HepG2 (cell line): ENCODE data around the gene TUBA4B. TPM values are rescaled to one million over a fixed set of nuclear protein-coding genes. Genes with fewer than 3 reads are reported as not detected.

Experiments used
- CBX5 ChIP-seq: sonication (generic); formaldehyde crosslinking; IDR thresholded peaks from 2 replicates; pipeline ENCODE4 v1.4.0; 2020; ENCODE audit warnings: missing genetic modification reagents, borderline replicate concordance
- DNMT3B ChIP-seq: conservative IDR thresholded peaks from 2 replicates; pipeline ENCODE4 v1.6.1; 2016; ENCODE audit warnings: missing biosample characterization, control low read depth
- DR1 ChIP-seq: sonication (generic); formaldehyde crosslinking; IDR thresholded peaks from 2 replicates; pipeline ENCODE4 v1.8.0; 2021; ENCODE audit warnings: mild to moderate bottlenecking, missing genetic modification reagents, inconsistent platforms
- KDM1A ChIP-seq: IDR thresholded peaks from 2 replicates; pipeline ENCODE4 v1.6.1; 2016; ENCODE audit warnings: missing compliant biosample characterization
- KMT2A ChIP-seq: sonication (generic); formaldehyde crosslinking; IDR thresholded peaks from 2 replicates; pipeline ENCODE4 v1.4.0; 2020; ENCODE audit warnings: missing genetic modification reagents
- MLLT10 ChIP-seq: sonication (generic); formaldehyde crosslinking; IDR thresholded peaks from 2 replicates; pipeline ENCODE4 v1.4.0; 2020; ENCODE audit warnings: missing genetic modification reagents
- MTA3 ChIP-seq: sonication (generic); formaldehyde crosslinking; IDR thresholded peaks from 2 replicates; pipeline ENCODE4 v1.4.0; 2020; ENCODE audit warnings: missing genetic modification reagents
- PCBP2 ChIP-seq: fragments of 200-400 bp; formaldehyde crosslinking; optimal IDR thresholded peaks from 2 replicates; pipeline ENCODE3; 2018; ENCODE audit warnings: low read length, low read depth; ENCODE audit not compliant: poor library complexity, severe bottlenecking
- SATB2 ChIP-seq: sonication (generic); formaldehyde crosslinking; IDR thresholded peaks from 2 replicates; pipeline ENCODE4 v1.5.0; 2020; ENCODE audit warnings: missing genetic modification reagents
- SMAD1 ChIP-seq: sonication (generic); formaldehyde crosslinking; IDR thresholded peaks from 2 replicates; pipeline ENCODE4 v1.4.0; 2020; ENCODE audit warnings: missing genetic modification reagents, low read depth, mild to moderate bottlenecking, borderline replicate concordance
- TMF1 ChIP-seq: sonication (generic); formaldehyde crosslinking; IDR thresholded peaks from 2 replicates; pipeline ENCODE4 v1.8.1; 2022; ENCODE audit warnings: low read depth, missing genetic modification reagents
- ZNF3 ChIP-seq: IDR thresholded peaks from 2 replicates; pipeline ENCODE4 v1.7.0; 2017; ENCODE audit warnings: inconsistent platforms
- ZNF557 ChIP-seq: sonication (generic); formaldehyde crosslinking; IDR thresholded peaks from 2 replicates; pipeline ENCODE4 v1.4.0; 2020; ENCODE audit warnings: missing genetic modification reagents
- ZNF782 ChIP-seq: sonication (generic); formaldehyde crosslinking; IDR thresholded peaks from 2 replicates; pipeline ENCODE4 v1.4.0; 2020; ENCODE audit warnings: missing genetic modification reagents, mild to moderate bottlenecking, borderline replicate concordance
- ZNF878 ChIP-seq: sonication (generic); formaldehyde crosslinking; IDR thresholded peaks from 2 replicates; pipeline ENCODE4 v1.8.1; 2023; ENCODE audit warnings: mild to moderate bottlenecking, missing genetic modification reagents, moderate library complexity
- polyA plus RNA-seq, 8 experiments: library from polyadenylated mRNA; depleted of rRNA in 3 of 8; stranded (reverse) in 7 of 8; unstranded in 1 of 8; fragments of >200 nt; fragmentation: Illumina TruSeq in 4 of 8; extraction: Trizol in 4 of 8; gene quantifications; 2 replicates each; pipeline versions ENCODE4 v1.2.1 to v1.2.3, GENCODE V29; 2011 to 2016; ENCODE audit warnings: low read depth in 4 of 8, missing spikeins in 1 of 8, mixed read lengths in 1 of 8; ENCODE audit not compliant: insufficient read depth in 1 of 8
- total RNA-seq, 5 experiments: library from RNA; depleted of rRNA; stranded (reverse); fragments of >200 nt; fragmentation: Illumina TruSeq; extraction: Trizol; gene quantifications; 2 replicates each; pipeline ENCODE4 v1.2.3, GENCODE V29; 2016; ENCODE audit warnings: low read depth in 1 of 5
- TF ChIP-seq, protein P1 (sequence below): sonication (generic); formaldehyde crosslinking; IDR thresholded peaks from 2 replicates; pipeline ENCODE4 v1.5.0; 2020; ENCODE audit warnings: mild to moderate bottlenecking, missing genetic modification reagents, borderline replicate concordance
- TF ChIP-seq, protein P2 (sequence below): sonication (generic); formaldehyde crosslinking; IDR thresholded peaks from 2 replicates; pipeline ENCODE4 v1.5.1; 2020; ENCODE audit warnings: missing genetic modification reagents, mild to moderate bottlenecking, borderline replicate concordance
- TF ChIP-seq, protein P3 (sequence below): IDR thresholded peaks from 2 replicates; pipeline ENCODE4 v1.6.1; 2016; ENCODE audit warnings: mild to moderate bottlenecking, missing biosample characterization, missing genetic modification reagents
- TF ChIP-seq, protein P4 (sequence below): sonication (generic); formaldehyde crosslinking; IDR thresholded peaks from 2 replicates; pipeline ENCODE4 v1.8.1; 2023; ENCODE audit warnings: missing genetic modification reagents, mild to moderate bottlenecking, borderline replicate concordance

The TUBA4B gene
- total and polyA plus RNA-seq, 2 of the 13 experiments (the other 11 are each of a cell fraction or from before 2014, with no cell fraction given), result 0.18 to 0.22 TPM

DNA sequence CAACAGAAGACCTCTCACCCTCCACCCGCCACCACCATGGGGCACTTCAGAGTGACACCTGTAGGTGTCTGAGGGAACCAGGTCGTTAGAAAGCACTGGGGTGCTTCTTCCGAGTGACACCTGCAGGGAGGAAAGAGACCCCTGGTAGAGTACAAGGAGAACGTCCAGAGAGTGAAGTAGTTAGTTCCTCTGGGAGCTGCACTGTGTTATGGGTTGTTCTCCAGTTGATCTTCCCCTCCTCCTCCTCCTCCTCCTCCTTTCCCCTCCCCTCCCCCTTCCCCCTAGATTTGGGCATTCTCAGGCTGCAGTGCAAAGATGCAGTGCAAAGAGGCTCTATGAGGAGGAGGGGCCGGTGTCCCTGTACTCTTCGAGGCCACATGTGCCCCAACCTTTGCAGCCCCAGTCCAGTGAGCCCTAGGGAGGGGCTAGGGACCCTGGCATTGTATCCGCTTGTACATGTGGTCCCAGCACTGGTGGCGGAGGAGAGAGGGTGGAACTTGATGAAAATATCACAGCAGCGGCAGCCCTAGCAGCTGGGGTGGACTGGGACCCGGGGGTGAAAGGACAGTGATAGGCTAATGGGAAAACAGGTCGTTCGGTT lies 27.0 kb downstream of the TUBA4B start (continued):
- TF ChIP-seq, protein P1, sequence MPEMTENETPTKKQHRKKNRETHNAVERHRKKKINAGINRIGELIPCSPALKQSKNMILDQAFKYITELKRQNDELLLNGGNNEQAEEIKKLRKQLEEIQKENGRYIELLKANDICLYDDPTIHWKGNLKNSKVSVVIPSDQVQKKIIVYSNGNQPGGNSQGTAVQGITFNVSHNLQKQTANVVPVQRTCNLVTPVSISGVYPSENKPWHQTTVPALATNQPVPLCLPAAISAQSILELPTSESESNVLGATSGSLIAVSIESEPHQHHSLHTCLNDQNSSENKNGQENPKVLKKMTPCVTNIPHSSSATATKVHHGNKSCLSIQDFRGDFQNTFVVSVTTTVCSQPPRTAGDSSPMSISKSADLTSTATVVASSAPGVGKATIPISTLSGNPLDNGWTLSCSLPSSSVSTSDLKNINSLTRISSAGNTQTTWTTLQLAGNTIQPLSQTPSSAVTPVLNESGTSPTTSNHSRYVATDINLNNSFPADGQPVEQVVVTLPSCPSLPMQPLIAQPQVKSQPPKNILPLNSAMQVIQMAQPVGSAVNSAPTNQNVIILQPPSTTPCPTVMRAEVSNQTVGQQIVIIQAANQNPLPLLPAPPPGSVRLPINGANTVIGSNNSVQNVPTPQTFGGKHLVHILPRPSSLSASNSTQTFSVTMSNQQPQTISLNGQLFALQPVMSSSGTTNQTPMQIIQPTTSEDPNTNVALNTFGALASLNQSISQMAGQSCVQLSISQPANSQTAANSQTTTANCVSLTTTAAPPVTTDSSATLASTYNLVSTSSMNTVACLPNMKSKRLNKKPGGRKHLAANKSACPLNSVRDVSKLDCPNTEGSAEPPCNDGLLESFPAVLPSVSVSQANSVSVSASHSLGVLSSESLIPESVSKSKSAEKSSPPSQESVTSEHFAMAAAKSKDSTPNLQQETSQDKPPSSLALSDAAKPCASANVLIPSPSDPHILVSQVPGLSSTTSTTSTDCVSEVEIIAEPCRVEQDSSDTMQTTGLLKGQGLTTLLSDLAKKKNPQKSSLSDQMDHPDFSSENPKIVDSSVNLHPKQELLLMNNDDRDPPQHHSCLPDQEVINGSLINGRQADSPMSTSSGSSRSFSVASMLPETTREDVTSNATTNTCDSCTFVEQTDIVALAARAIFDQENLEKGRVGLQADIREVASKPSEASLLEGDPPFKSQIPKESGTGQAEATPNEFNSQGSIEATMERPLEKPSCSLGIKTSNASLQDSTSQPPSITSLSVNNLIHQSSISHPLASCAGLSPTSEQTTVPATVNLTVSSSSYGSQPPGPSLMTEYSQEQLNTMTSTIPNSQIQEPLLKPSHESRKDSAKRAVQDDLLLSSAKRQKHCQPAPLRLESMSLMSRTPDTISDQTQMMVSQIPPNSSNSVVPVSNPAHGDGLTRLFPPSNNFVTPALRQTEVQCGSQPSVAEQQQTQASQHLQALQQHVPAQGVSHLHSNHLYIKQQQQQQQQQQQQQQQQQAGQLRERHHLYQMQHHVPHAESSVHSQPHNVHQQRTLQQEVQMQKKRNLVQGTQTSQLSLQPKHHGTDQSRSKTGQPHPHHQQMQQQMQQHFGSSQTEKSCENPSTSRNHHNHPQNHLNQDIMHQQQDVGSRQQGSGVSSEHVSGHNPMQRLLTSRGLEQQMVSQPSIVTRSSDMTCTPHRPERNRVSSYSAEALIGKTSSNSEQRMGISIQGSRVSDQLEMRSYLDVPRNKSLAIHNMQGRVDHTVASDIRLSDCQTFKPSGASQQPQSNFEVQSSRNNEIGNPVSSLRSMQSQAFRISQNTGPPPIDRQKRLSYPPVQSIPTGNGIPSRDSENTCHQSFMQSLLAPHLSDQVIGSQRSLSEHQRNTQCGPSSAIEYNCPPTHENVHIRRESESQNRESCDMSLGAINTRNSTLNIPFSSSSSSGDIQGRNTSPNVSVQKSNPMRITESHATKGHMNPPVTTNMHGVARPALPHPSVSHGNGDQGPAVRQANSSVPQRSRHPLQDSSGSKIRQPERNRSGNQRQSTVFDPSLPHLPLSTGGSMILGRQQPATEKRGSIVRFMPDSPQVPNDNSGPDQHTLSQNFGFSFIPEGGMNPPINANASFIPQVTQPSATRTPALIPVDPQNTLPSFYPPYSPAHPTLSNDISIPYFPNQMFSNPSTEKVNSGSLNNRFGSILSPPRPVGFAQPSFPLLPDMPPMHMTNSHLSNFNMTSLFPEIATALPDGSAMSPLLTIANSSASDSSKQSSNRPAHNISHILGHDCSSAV (CRISPR knock-in tag), result no peak
- TF ChIP-seq ZNF878 (CRISPR knock-in tag) (no peak), ZNF782 (CRISPR knock-in tag) (no peak), SATB2 (CRISPR knock-in tag) (no peak), CBX5 (CRISPR knock-in tag) (no peak), MTA3 (no peak), KMT2A (no peak), KDM1A (CRISPR knock-in tag) (no peak), ZNF3 (CRISPR knock-in tag) (no peak), DR1 (no peak), SMAD1 (CRISPR knock-in tag) (no peak), TMF1 (CRISPR knock-in tag) (no peak), DNMT3B (no peak), ZNF557 (CRISPR knock-in tag) (no peak), MLLT10 (CRISPR knock-in tag) (no peak), PCBP2 (peak; percentile 91)
- TF ChIP-seq, protein P2, sequence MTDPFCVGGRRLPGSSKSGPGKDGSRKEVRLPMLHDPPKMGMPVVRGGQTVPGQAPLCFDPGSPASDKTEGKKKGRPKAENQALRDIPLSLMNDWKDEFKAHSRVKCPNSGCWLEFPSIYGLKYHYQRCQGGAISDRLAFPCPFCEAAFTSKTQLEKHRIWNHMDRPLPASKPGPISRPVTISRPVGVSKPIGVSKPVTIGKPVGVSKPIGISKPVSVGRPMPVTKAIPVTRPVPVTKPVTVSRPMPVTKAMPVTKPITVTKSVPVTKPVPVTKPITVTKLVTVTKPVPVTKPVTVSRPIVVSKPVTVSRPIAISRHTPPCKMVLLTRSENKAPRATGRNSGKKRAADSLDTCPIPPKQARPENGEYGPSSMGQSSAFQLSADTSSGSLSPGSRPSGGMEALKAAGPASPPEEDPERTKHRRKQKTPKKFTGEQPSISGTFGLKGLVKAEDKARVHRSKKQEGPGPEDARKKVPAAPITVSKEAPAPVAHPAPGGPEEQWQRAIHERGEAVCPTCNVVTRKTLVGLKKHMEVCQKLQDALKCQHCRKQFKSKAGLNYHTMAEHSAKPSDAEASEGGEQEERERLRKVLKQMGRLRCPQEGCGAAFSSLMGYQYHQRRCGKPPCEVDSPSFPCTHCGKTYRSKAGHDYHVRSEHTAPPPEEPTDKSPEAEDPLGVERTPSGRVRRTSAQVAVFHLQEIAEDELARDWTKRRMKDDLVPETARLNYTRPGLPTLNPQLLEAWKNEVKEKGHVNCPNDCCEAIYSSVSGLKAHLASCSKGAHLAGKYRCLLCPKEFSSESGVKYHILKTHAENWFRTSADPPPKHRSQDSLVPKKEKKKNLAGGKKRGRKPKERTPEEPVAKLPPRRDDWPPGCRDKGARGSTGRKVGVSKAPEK, result no peak
- TF ChIP-seq, protein P3, sequence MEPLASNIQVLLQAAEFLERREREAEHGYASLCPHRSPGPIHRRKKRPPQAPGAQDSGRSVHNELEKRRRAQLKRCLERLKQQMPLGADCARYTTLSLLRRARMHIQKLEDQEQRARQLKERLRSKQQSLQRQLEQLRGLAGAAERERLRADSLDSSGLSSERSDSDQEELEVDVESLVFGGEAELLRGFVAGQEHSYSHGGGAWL (CRISPR knock-in tag), result no peak
- TF ChIP-seq, protein P4, sequence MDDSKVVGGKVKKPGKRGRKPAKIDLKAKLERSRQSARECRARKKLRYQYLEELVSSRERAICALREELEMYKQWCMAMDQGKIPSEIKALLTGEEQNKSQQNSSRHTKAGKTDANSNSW (CRISPR knock-in tag), result no peak
